ENCODE results near the gene SLFN11.

DNA sequence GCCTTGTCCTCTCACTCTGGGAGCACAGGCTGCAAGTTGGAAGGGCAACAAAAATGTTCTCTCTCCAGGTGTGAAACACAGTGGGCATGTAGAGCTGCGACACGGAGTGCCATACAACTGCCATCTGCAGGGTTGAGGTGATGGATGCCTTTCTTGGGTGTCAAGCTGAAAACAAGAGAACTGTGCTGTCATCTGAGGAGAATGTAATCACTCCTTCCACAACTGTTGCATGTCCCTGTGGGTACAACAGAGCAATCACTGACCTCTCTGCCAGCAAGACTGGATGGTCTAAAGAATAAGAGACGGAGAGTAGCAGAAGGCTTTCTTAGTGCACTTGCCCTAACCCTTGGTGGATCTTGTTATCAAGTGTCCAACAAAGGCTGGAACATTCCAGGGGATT is 29.2 kb downstream of the SLFN11 start:
- TF ChIP-seq, protein P1, sequence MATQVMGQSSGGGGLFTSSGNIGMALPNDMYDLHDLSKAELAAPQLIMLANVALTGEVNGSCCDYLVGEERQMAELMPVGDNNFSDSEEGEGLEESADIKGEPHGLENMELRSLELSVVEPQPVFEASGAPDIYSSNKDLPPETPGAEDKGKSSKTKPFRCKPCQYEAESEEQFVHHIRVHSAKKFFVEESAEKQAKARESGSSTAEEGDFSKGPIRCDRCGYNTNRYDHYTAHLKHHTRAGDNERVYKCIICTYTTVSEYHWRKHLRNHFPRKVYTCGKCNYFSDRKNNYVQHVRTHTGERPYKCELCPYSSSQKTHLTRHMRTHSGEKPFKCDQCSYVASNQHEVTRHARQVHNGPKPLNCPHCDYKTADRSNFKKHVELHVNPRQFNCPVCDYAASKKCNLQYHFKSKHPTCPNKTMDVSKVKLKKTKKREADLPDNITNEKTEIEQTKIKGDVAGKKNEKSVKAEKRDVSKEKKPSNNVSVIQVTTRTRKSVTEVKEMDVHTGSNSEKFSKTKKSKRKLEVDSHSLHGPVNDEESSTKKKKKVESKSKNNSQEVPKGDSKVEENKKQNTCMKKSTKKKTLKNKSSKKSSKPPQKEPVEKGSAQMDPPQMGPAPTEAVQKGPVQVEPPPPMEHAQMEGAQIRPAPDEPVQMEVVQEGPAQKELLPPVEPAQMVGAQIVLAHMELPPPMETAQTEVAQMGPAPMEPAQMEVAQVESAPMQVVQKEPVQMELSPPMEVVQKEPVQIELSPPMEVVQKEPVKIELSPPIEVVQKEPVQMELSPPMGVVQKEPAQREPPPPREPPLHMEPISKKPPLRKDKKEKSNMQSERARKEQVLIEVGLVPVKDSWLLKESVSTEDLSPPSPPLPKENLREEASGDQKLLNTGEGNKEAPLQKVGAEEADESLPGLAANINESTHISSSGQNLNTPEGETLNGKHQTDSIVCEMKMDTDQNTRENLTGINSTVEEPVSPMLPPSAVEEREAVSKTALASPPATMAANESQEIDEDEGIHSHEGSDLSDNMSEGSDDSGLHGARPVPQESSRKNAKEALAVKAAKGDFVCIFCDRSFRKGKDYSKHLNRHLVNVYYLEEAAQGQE (IDR thresholded peaks at IDR 0.05; ENCODE audit: insufficient read depth in 1 of 2, low read depth in 2 of 2, low read length in 2 of 2), result no peak
- no peak for TF ChIP-seq POLR2AphosphoS5 (IDR thresholded peaks at IDR 0.05; ENCODE audit: low read depth, low read length)
- TF ChIP-seq TAF1 (IDR thresholded peaks at IDR 0.05; ENCODE audit: borderline replicate concordance, insufficient read depth, low read length), result no peak
- no peak for TF ChIP-seq SIN3A (IDR thresholded peaks at IDR 0.05; ENCODE audit: borderline replicate concordance, insufficient read depth, low read length)
- TF ChIP-seq FOXP2 (optimal IDR thresholded peaks at IDR 0.05; ENCODE audit: borderline replicate concordance, extremely low read depth, extremely low read length, insufficient read depth), result no peak

Data from PFSK-1 (cell line).